ENCODE data around the gene SRD5A1.

SRD5A1 gene

GRCh38 chr5:6700685-6701355 is 67.6 kb downstream of the SRD5A1 start:
- H3K4me1 Mint-ChIP-seq = peaks cover 10% of the 10 kb centered on the region
- DNase-seq (no peak), ATAC-seq (no peak)
- H3K27ac Mint-ChIP-seq = no peak overlapping the region
- no peaks in the 10 kb centered on the region for H3K36me3 Mint-ChIP-seq (ENCODE audit: low read depth)
- peaks cover 27% of the 10 kb centered on the region for H3K27me3 Mint-ChIP-seq
- no peaks in the 10 kb centered on the region for H3K9me3 Mint-ChIP-seq
- H3K4me3 Mint-ChIP-seq = no peak overlapping the region

GRCh38 chr5:6701491-6701890 is 68.3 kb downstream of the SRD5A1 start:
- no peaks in the 10 kb centered on the region for H3K36me3 Mint-ChIP-seq (ENCODE audit: low read depth)
- ATAC-seq = no peak
- H3K4me3 Mint-ChIP-seq = no peak overlapping the region
- DNase-seq = no peak
- peaks cover 10% of the 10 kb centered on the region for H3K4me1 Mint-ChIP-seq
- H3K9me3 Mint-ChIP-seq = no peaks in the 10 kb centered on the region
- no peak overlapping the region for H3K27ac Mint-ChIP-seq
- peaks cover 24% of the 10 kb centered on the region for H3K27me3 Mint-ChIP-seq

- H3K9me3 Mint-ChIP-seq = no peaks in the 10 kb centered on the region
- peaks cover 10% of the 10 kb centered on the region for H3K4me1 Mint-ChIP-seq
- ATAC-seq (no peak), DNase-seq (no peak)
- H3K4me3 Mint-ChIP-seq = no peak overlapping the region
- no peaks in the 10 kb centered on the region for H3K36me3 Mint-ChIP-seq (ENCODE audit: low read depth)
- H3K27me3 Mint-ChIP-seq = peaks cover 16% of the 10 kb centered on the region
- no peak overlapping the region for H3K27ac Mint-ChIP-seq
Observed at GRCh38 chr5:6702633-6703032, 69.4 kb downstream of the SRD5A1 start.

DNA sequence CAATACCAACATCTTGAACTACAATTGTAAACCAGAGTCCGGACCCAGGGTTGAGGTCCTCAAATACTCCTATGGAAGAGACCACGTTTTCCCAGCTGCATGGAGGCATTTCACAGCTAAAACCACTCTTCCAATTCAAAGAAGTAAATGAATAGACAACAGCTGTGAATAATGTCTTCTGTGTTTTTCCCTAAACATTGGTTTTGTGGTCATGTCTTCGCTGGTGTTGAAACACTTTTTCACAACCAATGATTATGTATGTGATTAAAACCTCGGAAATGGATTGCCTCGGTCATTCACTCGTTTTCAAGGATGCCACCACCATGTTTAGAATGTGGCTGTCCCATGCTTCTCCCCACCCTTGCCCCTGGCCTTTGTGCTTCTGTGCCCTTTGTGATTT is 70.6 kb downstream of the SRD5A1 start:
- ATAC-seq (no peak), DNase-seq (no peak)
- H3K4me3 Mint-ChIP-seq = no peak overlapping the region
- H3K9me3 Mint-ChIP-seq = no peaks in the 10 kb centered on the region
- H3K4me1 Mint-ChIP-seq = peaks cover 11% of the 10 kb centered on the region
- peaks cover 14% of the 10 kb centered on the region for H3K27me3 Mint-ChIP-seq
- no peak overlapping the region for H3K27ac Mint-ChIP-seq
- no peaks in the 10 kb centered on the region for H3K36me3 Mint-ChIP-seq (ENCODE audit: low read depth)

GRCh38 chr5:6704361-6704851 is 71.2 kb downstream of the SRD5A1 start:
- DNase-seq (no peak), ATAC-seq (no peak)

GRCh38 chr5:6705088-6705487 is 71.8 kb downstream of the SRD5A1 start:
- H3K9me3 Mint-ChIP-seq = no peaks in the 10 kb centered on the region
- no peaks in the 10 kb centered on the region for H3K36me3 Mint-ChIP-seq (ENCODE audit: low read depth)
- H3K4me1 Mint-ChIP-seq = peaks cover 13% of the 10 kb centered on the region
- peaks cover 7% of the 10 kb centered on the region for H3K27me3 Mint-ChIP-seq
- H3K4me3 Mint-ChIP-seq = no peak overlapping the region
- no peak overlapping the region for H3K27ac Mint-ChIP-seq
- DNase-seq (no peak), ATAC-seq (peak; percentile 69)

More at GRCh38 chr5:6704361-6704851, 71.2 kb downstream of the SRD5A1 start:
- Mint-ChIP-seq H3K4me3 (no peak overlapping the region), H3K27me3 (peaks cover 12% of the 10 kb centered on the region), H3K9me3 (no peaks in the 10 kb centered on the region), H3K4me1 (peaks cover 13% of the 10 kb centered on the region), H3K36me3 (ENCODE audit: low read depth) (no peaks in the 10 kb centered on the region), H3K27ac (no peak overlapping the region)

DNA sequence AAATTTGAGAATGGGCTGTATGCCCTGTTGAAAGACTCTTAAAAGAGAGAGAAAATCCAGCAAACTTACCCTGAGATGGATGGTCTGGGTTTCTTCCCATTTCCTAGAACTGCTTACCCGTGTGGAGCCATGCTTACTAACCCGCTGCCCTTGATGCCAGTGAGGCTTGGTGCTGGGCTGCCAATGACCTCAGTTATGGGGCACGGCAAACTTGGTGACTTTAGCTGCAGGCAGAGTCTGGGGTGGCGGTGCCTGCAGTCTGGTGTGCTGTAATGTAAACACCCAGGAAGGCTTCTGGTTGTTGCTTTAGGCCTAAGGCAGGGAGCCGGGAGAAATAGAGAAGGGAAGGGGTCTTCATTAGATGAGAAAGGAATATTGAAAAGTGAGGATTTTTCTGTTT is 72.7 kb downstream of the SRD5A1 start:
- H3K4me1 Mint-ChIP-seq = peaks cover 13% of the 10 kb centered on the region
- H3K4me3 Mint-ChIP-seq = no peak overlapping the region
- H3K36me3 Mint-ChIP-seq (ENCODE audit: low read depth) = no peaks in the 10 kb centered on the region
- ATAC-seq (no peak), DNase-seq (no peak)
- no peaks in the 10 kb centered on the region for H3K9me3 Mint-ChIP-seq
- H3K27me3 Mint-ChIP-seq = peaks cover 3% of the 10 kb centered on the region
- H3K27ac Mint-ChIP-seq = no peak overlapping the region

- no peaks in the 10 kb centered on the region for H3K27me3 Mint-ChIP-seq
- no peak overlapping the region for H3K27ac Mint-ChIP-seq
- H3K9me3 Mint-ChIP-seq = no peaks in the 10 kb centered on the region
- H3K4me1 Mint-ChIP-seq = peaks cover 21% of the 10 kb centered on the region
- DNase-seq = no peak
- H3K4me3 Mint-ChIP-seq = no peak overlapping the region
- no peak for ATAC-seq
- H3K36me3 Mint-ChIP-seq (ENCODE audit: low read depth) = no peaks in the 10 kb centered on the region
Observed at GRCh38 chr5:6707852-6708251, 74.6 kb downstream of the SRD5A1 start.

GRCh38 chr5:6708814-6709213 is 75.6 kb downstream of the SRD5A1 start:
- Mint-ChIP-seq H3K4me3 (no peak overlapping the region), H3K27ac (no peak overlapping the region), H3K9me3 (no peaks in the 10 kb centered on the region), H3K27me3 (no peaks in the 10 kb centered on the region), H3K4me1 (peaks cover 21% of the 10 kb centered on the region), H3K36me3 (ENCODE audit: low read depth) (no peaks in the 10 kb centered on the region)
- DNase-seq = no peak
- no peak for ATAC-seq

- DNase-seq (no peak), ATAC-seq (no peak)
- peaks cover 18% of the 10 kb centered on the region for H3K4me1 Mint-ChIP-seq
- no peaks in the 10 kb centered on the region for H3K9me3 Mint-ChIP-seq
- no peaks in the 10 kb centered on the region for H3K27me3 Mint-ChIP-seq
- no peak overlapping the region for H3K4me3 Mint-ChIP-seq
- H3K27ac Mint-ChIP-seq = no peak overlapping the region
- peaks cover 3% of the 10 kb centered on the region for H3K36me3 Mint-ChIP-seq (ENCODE audit: low read depth)
Observed at GRCh38 chr5:6710070-6710469, 76.8 kb downstream of the SRD5A1 start.

- no peaks in the 10 kb centered on the region for H3K9me3 Mint-ChIP-seq
Observed at GRCh38 chr5:6710551-6711318, 77.5 kb downstream of the SRD5A1 start.

GRCh38 chr5:6711409-6712141 is 78.3 kb downstream of the SRD5A1 start:
- no peaks in the 10 kb centered on the region for H3K27me3 Mint-ChIP-seq
- peaks cover 22% of the 10 kb centered on the region for H3K4me1 Mint-ChIP-seq
- DNase-seq (no peak), ATAC-seq (no peak)
- peak overlapping the region; percentile 82 for H3K4me3 Mint-ChIP-seq
- H3K27ac Mint-ChIP-seq = peak overlapping the region; percentile 94
- peaks cover 14% of the 10 kb centered on the region for H3K36me3 Mint-ChIP-seq (ENCODE audit: low read depth)
- H3K9me3 Mint-ChIP-seq = no peaks in the 10 kb centered on the region

More at GRCh38 chr5:6710551-6711318, 77.5 kb downstream of the SRD5A1 start:
- H3K4me1 Mint-ChIP-seq = peaks cover 15% of the 10 kb centered on the region
- no peak for ATAC-seq
- H3K4me3 Mint-ChIP-seq = peak overlapping the region; percentile 82
- H3K27me3 Mint-ChIP-seq = no peaks in the 10 kb centered on the region
- peak overlapping the region; percentile 41 for H3K27ac Mint-ChIP-seq
- DNase-seq = no peak
- H3K36me3 Mint-ChIP-seq (ENCODE audit: low read depth) = peaks cover 5% of the 10 kb centered on the region

DNA sequence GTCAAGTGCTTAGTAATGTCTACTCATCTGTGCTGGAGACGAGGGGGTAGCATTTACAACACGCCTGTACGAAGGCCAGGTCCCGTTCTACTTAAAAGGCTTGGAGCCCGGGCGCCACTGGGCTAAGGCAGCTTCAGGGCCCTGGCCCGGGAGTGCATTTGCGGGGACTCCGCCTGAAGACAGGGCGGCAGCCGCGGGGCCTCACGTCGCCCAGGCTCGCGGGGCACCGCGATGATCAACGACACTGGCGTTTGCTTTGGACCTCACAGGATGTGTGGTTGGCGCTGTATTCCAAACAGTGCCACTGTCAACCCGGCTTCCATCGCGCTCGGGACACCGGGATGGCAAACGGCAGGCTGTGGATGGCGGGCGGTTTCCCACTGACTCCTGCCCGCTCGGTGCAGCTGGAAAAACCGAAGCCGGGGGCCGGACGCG is 78.9 kb downstream of the SRD5A1 start:
- Mint-ChIP-seq H3K27me3 (no peaks in the 10 kb centered on the region), H3K4me3 (peak overlapping the region; percentile 82), H3K36me3 (ENCODE audit: low read depth) (peaks cover 17% of the 10 kb centered on the region), H3K9me3 (no peaks in the 10 kb centered on the region), H3K27ac (peak overlapping the region; percentile 94), H3K4me1 (peaks cover 28% of the 10 kb centered on the region)
- DNase-seq = peak; percentile 59
- ATAC-seq = peak; percentile 21

DNA sequence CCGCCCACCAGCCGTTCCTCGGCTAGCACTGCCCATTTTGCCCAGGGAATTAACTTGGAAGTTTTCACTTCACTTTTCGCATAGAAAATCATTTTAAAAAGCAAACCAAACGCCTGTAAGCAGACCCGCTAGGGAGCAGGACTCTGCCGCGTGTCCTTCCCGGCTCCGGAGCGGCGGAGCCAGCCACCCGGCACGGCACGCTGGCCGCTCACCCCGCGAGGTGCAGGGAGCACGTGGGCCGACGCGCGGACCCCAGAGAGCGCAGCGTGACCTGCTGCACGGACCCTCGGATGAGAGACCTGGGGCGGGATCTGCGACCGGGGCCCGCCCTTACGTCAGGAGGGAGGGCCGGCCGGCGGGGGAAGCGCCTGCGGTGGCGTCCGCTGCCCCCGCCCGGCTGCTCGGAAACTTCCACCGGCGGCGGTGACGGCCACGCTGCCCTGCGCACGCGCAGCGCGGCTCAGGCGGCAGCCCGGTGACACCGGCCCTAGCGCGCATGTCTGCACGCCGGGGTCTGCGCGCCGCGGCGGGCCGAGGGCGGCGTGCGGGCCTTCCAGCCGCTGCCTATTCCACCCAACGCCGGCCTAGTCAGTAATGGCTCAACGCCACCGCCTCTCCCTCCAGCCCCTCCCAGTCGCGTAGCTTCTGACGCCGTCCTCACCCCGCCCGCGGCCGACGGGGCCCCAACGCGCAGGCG is 79.5 kb downstream of the SRD5A1 start:
- DNase-seq (peak; percentile 97), ATAC-seq (peak; percentile 81)
- Mint-ChIP-seq H3K36me3 (ENCODE audit: low read depth) (peaks cover 17% of the 10 kb centered on the region), H3K4me1 (peaks cover 33% of the 10 kb centered on the region), H3K27me3 (no peaks in the 10 kb centered on the region), H3K4me3 (peak overlapping the region; percentile 82), H3K27ac (peak overlapping the region; percentile 94), H3K9me3 (no peaks in the 10 kb centered on the region)
